HT1080 (cell line): ENCODE measurements around the gene CCNJ. TPM values are rescaled to one million over a fixed set of nuclear protein-coding genes. Genes with fewer than 3 reads are reported as not detected.

Experiments
- DNase-seq: peaks from one replicate; pipeline ENCODE4 v3.0.0-alpha.2; 2015; ENCODE audit warnings: low read depth
- small RNA-seq: library from RNA; depleted of rRNA; stranded (forward); fragments of <200 nt; gene quantifications from one replicate; pipeline ENCODE3, GENCODE V24; 2014
- total RNA-seq: library from RNA; depleted of rRNA; stranded (reverse); fragments of >200 nt; shearing (Covaris generic); gene quantifications from 2 replicates; pipeline ENCODE4 v1.2.3, GENCODE V29; 2014; rRNA removed

Gene CCNJ
- total RNA-seq, 1 experiment from 2014 or later: 6.8 TPM

DNA sequence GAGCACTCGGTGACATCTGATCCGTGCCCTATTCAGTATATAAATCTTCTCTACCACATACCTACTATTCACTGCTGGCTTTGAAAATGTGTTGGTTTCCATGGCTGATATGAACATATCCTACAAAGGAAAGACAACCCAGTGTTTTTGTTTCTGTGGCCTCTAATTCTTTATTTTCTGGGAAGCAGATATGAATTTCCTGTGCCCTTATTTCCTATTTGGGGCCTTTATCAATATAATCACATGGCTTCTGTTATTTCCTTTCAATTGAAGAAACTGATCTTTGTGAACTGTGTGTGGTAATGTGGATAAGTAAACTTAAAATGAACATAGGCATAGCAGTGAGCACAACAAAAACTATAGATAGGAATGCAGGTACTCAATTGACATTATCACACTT, 10.6 kb downstream of the CCNJ start:
- DNase-seq: no peak

DNA sequence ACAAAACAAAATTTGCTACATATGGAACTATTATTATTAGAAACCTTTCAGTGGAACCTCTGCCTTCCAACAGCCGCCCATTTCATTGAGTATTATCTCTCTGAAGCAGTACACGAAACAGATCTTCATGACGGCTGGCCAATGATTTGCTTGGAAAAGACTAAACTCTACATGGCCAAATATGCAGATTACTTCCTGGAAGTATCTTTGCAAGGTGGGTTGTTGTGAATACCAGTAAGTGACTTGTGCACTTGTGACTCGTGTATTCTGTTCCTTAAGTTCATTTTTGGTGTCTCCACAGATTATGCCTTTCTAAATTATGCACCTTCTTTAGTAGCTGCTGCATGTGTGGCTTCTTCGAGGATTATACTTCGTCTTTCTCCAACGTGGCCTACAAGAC, 13.4 kb downstream of the CCNJ start:
- no peak for DNase-seq

DNA sequence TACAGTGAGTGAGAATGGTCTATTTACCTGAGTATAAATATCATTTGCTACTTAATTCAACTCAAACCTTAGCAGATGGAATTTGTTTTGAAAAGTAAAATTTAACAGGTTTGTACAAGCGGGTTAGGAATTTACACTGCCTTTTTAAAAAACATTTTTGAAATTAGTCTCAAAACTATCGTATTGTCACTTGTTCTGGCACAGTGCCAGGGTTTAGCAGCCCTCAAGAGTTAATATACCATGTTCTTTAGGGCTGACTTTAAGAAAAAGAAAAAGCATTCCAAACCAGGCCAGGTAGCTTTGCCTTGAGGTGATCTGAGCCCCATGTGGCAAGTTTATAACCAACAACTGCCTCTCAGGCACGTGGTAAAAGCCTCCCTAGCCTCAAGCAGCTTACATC, 17.8 kb downstream of the CCNJ start:
- DNase-seq: no peak

DNA sequence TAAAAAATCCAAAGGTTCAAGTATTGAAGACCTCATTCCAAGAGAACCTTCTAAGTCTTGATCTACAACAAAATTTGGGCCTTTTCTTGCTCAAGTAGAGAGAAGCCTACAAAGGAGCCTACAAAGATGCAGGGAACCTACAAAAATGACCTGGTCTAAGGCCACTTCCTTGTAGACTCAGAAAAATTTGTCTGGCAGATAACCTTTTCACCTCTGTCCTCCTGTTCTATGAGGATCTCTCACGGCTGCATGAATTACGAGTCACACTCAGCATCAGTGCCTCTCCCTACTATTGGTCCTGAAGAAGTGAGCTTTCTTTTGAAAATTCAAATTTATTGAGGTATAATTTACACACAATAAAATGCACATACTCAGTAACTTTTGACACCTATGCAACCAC, 29.3 kb downstream of the CCNJ start:
- peak; percentile 23 for DNase-seq

DNA sequence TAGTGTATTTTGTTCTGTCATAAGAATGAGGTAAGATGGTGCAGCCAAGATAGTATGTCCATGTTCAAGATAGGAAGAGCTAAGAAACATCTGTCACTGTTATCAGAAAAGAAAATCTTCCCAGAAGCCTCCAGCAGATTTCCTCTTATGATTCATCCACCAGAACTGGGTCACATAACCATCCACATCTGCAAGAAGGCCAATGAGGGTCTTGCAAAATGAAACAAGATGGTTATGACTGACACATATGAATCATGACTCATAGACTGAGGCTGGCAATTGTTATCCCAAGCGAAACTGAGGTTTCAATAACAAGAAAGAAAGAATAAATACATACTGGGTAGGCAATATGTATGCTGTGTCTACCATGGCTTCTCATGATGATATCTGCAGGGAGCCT, 30.3 kb downstream of the CCNJ start:
- peak; percentile 87 for DNase-seq

DNA sequence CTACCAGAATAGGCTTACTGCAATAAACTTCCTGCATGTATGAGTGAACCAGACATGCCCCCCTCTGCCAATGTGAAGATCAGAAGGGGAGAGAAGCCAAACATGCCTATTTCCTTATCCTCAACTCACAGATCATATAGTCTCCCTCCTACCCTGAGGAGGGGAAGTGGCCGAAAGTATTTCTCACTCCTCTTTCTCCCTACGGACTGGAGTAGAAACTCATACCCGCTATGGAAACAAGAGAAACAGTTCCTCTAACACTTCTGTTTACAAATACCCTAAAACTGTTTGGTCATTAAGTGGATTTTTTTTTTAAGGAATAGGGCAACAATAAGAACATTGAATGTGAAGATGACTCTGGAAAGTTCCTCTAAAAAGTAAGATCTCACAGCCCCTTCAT, 31.4 kb downstream of the CCNJ start:
- no peak for DNase-seq

DNA sequence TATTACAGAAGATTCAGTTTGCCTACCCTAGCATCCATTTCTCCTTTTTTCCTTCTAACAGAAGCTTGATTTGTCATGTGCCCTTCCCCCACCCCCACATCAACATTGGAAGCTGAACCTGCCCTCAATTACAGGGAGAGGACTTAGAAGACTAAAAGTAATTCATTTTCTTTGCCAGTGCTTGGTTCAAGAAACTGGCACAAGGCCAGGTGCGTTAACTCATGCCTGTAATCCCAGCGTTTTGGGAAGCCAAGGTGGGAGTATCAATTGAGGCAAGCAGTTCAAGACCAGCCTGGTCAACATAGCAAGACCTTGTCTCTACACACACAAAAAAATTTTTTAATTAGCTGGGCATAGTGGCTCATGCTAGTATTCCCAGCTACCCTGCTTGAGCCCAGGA, 32.6 kb downstream of the CCNJ start:
- DNase-seq: no peak

DNA sequence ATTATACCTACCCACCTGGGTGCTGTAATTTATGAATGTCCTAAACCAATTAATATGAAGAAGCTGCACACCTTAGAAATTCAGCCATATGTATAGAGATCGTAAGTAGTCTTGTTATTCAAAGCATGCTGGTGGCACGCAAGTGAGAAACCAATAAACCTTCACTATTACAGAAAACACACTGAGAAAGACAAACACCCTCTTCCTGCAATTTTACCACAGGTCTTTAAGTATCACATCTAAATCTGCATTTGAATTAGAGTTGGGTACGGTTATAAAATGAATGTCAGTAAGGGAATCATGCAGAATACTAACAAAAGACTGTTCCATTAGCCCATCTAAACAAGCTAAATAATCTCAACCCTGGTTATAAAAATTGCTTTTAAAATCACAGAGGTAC, 33.8 kb downstream of the CCNJ start:
- DNase-seq: no peak

DNA sequence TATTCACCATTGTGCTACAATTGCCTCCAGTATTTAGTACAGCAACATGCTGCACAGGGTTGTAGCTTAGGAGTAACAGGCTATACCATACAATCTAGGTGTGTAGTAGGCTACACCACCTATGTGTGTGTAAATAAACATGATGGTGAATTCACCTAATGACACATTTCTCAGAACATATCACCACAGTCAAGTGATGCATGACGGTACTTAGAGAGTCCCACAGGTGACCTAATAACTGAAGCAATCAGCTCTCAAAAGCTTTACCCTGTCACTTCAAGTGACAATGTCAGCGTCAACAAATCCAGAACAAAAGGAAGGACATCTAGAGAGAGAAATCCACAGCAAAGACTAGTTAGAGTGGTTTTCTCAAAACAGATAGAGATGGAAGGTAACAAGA, 38.8 kb downstream of the CCNJ start:
- DNase-seq: no peak

DNA sequence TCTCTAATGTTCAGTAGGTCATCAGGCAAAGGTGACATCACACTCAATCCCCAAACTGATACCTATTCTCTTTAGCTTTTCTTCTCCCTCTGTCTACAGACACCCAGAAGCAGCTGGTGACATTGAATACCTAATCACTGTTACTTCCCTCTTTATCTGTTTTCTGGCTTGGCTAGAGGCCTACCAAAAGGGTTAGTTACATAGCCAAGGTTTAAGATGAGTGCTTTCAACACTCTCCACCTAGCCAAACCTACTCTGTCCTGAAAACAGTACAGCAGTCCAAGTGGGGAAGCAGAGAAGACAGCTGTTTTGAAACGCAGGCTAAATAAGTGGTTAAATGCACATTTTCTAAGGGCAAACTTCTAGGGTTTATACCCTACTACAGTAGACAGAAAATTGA, 39.4 kb downstream of the CCNJ start:
- DNase-seq: no peak

DNA sequence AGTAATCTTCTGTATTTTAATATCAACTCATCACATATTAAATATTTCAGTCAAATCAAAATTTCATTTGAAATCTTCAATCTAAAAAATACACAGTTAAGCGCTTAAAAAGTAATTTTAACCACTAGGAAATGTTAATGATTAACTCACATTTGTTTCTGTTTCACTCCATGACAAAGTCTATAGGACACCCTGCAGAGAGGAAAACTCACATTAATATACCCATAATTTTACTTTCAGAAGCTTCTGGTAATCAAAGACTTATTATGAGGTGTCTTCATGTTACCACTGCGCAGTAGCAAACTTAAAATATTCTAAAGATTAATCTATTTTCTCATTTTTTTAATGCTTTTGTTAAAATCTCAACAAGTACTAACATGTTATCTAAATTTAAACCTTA, 45.7 kb downstream of the CCNJ start:
- DNase-seq: no peak

DNA sequence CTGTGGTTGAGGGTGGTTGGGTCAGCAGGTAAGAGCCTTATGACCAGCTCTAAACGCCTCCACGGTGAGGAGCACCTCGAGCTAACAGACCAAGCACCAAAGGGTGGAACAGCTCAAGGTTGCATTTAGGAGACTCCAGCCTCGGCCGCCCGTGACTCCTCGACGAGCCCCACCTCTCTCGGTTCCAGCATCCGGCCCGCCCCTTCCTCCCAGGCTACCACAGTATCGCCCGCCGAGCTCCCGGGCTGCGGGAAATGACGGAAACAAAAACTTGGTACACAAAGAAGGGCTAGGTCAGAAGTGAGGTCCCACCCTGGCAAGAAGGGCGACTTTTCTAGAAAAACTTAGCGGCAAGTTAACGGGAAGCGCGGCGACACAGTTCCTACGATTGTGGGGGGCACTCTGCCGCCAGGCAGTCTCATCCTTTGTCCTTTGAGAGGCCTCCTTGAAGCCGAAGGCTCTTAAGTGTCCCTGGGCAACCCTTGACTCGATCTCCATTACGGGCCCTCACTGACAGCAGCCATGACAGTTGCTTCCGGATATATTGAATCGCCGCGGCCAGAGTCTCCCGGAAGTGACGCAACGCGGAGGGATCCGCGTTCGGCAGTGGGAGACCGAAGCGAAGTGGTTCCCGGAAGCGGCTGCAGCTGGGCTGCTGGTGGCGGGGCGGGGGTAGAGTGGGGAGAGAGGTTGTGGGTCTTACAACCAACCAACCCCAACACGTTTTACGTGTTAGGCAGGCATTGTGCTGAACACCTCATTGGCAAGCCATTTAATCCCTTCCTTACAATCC, 46.5 kb downstream of the CCNJ start:
- peak; percentile 92 for DNase-seq

DNA sequence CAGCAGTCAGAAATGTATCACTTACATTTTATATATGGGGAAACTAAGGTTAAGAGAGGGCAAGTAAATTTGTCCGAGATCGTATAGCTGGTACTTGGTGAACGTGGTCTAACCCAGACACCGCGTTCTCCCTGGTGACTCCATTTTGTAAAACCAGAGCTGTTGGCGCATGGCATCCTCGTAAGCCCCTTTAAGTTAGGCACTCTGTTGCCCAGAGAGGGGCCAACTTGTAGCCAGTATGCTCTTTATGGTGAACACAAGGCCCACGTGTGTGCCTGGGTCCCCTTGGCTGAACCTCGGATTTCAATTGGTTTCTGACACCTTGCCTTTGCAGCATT, 47.0 kb downstream of the CCNJ start:
- DNase-seq: no peak

DNA sequence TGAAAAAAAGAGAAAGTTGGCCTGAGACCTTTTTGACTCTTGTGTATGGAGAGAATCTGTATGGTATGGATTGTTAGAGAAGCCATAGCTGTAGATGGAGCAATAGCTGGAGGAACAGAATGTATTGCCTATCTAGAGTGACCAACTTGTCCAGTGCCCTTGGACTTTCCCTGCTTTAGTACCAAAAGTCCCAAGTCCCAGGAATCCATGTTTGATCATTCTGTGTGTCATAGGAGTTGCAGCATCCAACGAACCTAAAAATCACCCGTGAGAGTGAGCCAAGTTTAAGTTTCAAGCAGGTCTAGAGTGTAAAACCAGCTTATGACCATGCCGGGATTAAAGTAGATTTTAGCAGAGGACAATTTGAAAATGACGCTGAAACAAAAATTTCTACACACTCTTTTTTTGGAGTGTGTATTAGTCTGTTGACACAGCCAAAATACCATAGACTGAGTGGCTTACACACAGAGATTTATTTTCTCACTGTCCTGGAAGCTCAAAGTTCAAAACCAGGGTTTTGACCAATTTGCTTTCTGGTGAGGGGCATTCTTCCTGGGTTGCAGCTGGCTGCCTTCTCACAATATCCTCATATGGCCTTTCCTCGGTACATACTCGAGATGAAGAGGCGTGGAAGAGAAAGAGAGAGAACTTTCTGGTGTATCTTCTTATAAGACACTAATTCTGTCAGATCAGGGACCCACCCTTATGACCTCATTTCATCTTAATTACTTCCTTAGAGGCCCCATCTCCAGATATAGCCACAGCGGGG, 49.8 kb downstream of the CCNJ start:
- DNase-seq: no peak

DNA sequence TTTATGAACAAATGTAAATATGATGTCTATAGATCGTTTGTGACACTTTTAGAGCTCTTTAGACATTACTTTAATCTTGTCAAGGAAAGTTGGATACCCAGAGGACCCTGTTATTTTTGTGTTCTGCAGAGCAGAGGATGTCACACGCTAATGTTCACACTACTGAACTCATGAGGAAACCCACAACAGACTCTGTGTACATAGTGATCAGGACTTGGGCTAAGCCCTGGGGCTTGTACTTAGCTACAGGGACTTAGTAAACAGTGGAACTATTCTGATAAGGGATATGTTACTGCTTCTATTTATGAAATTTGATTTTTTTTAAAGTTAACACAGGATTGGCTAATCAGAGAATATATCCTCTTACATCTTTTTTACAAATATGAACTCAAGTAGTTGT, 50.6 kb downstream of the CCNJ start:
- no peak for DNase-seq

DNA sequence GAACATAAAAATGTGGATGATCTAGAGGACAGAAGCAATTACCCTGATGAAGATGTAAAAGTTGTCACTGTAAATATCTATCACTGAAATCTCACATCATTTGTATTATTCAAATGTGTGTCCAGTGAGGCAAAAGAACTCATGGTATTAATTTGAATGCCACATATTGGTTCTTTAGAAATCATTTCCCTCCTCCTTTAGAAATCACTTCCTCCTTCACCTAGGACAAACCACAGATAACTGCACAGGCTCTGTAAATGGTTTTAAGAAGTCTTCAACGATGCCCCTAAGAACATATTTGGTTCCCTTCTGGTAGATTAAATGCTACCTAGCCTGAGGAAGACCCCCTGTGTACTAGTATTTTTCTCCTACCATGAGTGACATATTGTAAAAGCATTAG, 53.6 kb downstream of the CCNJ start:
- no peak for DNase-seq

DNA sequence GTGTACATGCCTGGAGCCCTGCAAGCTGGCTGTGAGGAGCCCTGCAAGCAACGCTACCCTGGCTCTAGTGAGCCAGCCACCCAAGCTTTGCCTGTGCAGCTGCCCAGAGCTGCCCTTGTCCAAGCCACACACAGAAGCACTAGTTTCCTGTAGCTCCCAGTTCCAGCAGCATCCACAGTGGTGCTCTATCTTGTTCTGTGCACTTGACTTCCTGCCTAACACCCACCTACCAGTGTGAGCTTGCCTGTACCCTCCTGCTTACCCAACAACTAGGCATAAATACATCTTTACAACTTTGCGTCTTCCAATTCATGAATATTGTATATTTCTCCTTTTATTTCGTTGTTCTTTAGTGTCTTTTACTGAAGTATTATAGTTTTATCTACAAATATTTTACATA, 54.5 kb downstream of the CCNJ start:
- no peak for DNase-seq

DNA sequence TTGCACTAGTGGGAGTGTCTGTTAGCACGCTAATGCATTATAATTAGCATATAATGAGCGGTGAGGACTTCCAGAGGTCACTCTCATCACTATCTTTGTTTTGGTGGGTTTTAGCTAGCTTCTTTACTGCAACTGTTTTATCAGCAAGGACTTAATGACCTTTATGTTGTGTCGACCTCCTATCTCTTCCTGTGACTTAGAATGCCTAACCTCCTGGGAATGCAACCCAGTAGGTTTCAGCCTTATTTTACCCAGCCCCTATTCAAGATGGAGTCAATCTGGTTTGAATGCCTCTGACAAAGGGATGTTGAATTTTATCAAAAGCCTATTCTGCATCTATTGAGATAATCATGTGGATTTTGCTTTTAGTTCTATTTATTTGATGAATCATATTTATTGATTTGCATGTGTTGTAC, 64.2 kb downstream of the CCNJ start:
- DNase-seq: no peak

Small RNA genes lying within 50 kb of the gene (small RNA-seq; reads per million reads assigned to genes)
- gene MIR3157: not detected

Other genes starting within 250 kb of the CCNJ start
- gene CC2D2B, start 135.6 kb upstream of the CCNJ start, total RNA-seq: not detected in 2 replicates
- gene ZNF518A, start 86.7 kb downstream of the CCNJ start, total RNA-seq: 11.4 and 13.3 TPM in 2 replicates
- gene BLNK, start 228.0 kb downstream of the CCNJ start, total RNA-seq: not detected in 2 replicates